ENCODE results near the gene DENND4B. TPM values are rescaled to one million over a fixed set of nuclear protein-coding genes. Genes with fewer than 3 reads are reported as not detected.
A peak's percentile ranks its signal among the peaks of the same experiment; 100 is the strongest.

Gene DENND4B
- total and polyA plus RNA-seq, 2 of the 4 experiments (the other 2 are of a cell fraction) = 1.8 to 25.2 TPM

DNA sequence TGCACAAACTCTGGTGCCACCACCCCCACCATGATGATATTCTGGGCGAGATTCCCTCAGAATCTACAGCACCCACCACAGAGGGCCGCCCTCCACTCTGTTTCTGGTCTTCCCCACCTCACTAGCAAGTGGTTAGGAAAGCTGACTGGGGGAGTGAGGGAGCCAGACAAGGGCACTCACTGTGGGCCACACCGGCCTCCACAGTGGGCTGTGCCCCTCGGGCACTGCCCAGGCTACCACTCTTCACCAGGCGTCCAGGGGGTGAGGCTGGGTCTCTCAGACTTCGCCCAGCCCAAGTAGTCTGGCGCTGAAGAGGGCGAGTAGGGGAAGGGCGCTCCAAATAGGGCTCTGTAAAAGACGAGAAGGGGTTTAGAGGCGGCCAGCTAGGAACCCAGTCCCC, 12.6 kb downstream of the DENND4B start:
- H2BK20ac ChIP-seq (ENCODE audit: low read depth, low read length) = no peak overlapping the region
- dilution Hi-C loops (cut with HindIII; ENCODE audit: low sequenced_read_pairs, unreplicated experiment) = no loop called here

More for the DNA sequence above, 12.6 kb downstream of the DENND4B start:
- Histone ChIP-seq H4K5ac (ENCODE audit: low read depth, low read length) (no peak overlapping the region), H3K18ac (ENCODE audit: low read depth, low read length) (no peak overlapping the region), H4K8ac (ENCODE audit: low read depth in 2 of 2, low read length in 2 of 2) (no peak overlapping the region), H3K79me1 (ENCODE audit: low read depth in 1 of 2, low read length in 2 of 2) (peaks cover 0 to 5% of the 10 kb centered on the region in 2 experiments; a peak in 2 of 4 replicates), H2AK9ac (replicated peaks; ENCODE audit: low read depth, low read length, poor library complexity) (peak overlapping the region; percentile 16), H3K9me1 (ENCODE audit: insufficient read depth, low read length) (peaks cover 6% of the 10 kb centered on the region), H3K23ac (ENCODE audit: low read depth, low read length) (no peak overlapping the region), H3K9ac (ENCODE audit: low read depth, low read length) (no peak overlapping the region), H3K4me3 (ENCODE audit: insufficient read depth, low read depth, low read length) (no peak overlapping the region), H3K56ac (ENCODE audit: extremely low read depth, insufficient read depth, low read length) (no peak overlapping the region), H3K9me3 (ENCODE audit: control insufficient read depth, insufficient read depth, low read length) (no peaks in the 10 kb centered on the region), H3K36me3 (ENCODE audit: control insufficient read depth, insufficient read depth, low read length) (peaks cover 66% of the 10 kb centered on the region), H4K91ac (ENCODE audit: insufficient read depth, low read depth, low read length) (no peak overlapping the region), H2AFZ (replicated peaks; ENCODE audit: low read length, poor library complexity) (no peak overlapping the region), H3K14ac (replicated peaks; ENCODE audit: low read depth, low read length) (no peak overlapping the region), H2BK5ac (ENCODE audit: low read depth, low read length, poor library complexity, severe bottlenecking) (no peak overlapping the region), H3K4me2 (ENCODE audit: low read depth, low read length) (no peak overlapping the region), H3K4ac (ENCODE audit: low read depth, low read length) (no peak overlapping the region), H4K20me1 (ENCODE audit: insufficient read depth, low read length) (peaks cover 4% of the 10 kb centered on the region; the same call in 1 of the 2 replicates), H3K27me3 (ENCODE audit: control insufficient read depth, insufficient read depth, low read length) (no peaks in the 10 kb centered on the region), H2AK5ac (ENCODE audit: low read depth, low read length) (no peak overlapping the region), H3K4me1 (ENCODE audit: control insufficient read depth, insufficient read depth, low read length) (peaks cover 3% of the 10 kb centered on the region), H2BK120ac (ENCODE audit: low read depth, low read length) (no peak overlapping the region), H3K27ac (ENCODE audit: insufficient read depth, low read length) (no peak overlapping the region), H2BK15ac (ENCODE audit: low read depth, low read length) (no peak overlapping the region)
- no TSS peak for BruUV-seq (replicated peaks)
- ChIA-PET POLR2A (ENCODE audit: unreplicated experiment) (no interaction called here), CTCF (no interaction called here)
- DNase-seq (no peak), ATAC-seq (ENCODE audit: low read depth) (no peak)
- TF ChIP-seq POLR2A (IDR thresholded peaks at IDR 0.05; ENCODE audit: low read depth, low read length) = no peak
- no peak for TF ChIP-seq MXI1 (IDR thresholded peaks at IDR 0.05; ENCODE audit: borderline replicate concordance, low read depth, low read length)
- TF ChIP-seq NFE2L2 (IDR thresholded peaks at IDR 0.05; ENCODE audit: low read depth, low read length) = no peak
- no peak for TF ChIP-seq CEBPB (IDR thresholded peaks at IDR 0.05; ENCODE audit: low read depth, low read length)
- in situ Hi-C loops (cut with MboI; ENCODE audit: low sequenced_read_pairs) = no loop called here
- intact Hi-C loops (cut with micrococcal nuclease) = no loop called here
- 100% methylated on average over 5 of the region's 11 CpGs; no CpG with 5 or more reads in 1 of the 2 experiments for WGBS, 2 experiments (ENCODE audit: extremely low coverage in 2 of 2, insufficient read length in 1 of 2)
